Measurements from ENCODE around the gene TRAPPC8.

The TRAPPC8 gene

DNA sequence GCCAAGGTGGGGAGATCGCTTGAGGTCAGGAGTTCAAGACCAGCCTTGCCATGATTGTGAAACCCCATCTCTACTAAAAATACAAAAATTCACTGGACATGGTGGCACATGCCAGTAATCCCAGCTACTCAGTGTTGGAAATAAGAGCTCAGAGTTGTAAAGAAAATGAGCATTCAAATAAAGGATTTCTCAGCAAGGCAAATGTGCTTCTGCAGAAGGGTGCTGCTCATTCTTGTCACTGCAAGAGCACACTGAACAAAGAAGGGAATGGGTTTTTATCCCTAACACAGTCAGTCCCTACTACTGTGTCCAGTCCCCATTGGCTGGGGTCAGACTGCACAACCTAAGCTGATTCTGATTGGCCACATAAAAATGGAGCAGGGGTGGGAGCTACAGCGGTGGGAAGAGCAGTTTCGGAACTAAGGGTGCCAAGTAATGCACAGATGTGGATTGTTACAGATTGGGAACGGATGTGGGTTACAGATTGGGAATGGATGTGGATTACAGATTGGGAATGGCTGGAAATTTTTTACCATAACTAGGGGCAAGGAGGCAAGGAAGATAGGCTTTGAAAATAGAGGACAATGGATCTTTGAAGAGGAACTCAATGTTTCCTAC is 31.1 kb upstream of the TRAPPC8 start:
- no peak for TF ChIP-seq FOXP2 (optimal IDR thresholded peaks at IDR 0.05; ENCODE audit: borderline replicate concordance, extremely low read depth, extremely low read length, insufficient read depth)
- no peak for TF ChIP-seq TAF1 (IDR thresholded peaks at IDR 0.05; ENCODE audit: borderline replicate concordance, insufficient read depth, low read length)
- TF ChIP-seq SIN3A (IDR thresholded peaks at IDR 0.05; ENCODE audit: borderline replicate concordance, insufficient read depth, low read length) = no peak
- no peak for TF ChIP-seq POLR2AphosphoS5 (IDR thresholded peaks at IDR 0.05; ENCODE audit: low read depth, low read length)
- TF ChIP-seq, protein P1, sequence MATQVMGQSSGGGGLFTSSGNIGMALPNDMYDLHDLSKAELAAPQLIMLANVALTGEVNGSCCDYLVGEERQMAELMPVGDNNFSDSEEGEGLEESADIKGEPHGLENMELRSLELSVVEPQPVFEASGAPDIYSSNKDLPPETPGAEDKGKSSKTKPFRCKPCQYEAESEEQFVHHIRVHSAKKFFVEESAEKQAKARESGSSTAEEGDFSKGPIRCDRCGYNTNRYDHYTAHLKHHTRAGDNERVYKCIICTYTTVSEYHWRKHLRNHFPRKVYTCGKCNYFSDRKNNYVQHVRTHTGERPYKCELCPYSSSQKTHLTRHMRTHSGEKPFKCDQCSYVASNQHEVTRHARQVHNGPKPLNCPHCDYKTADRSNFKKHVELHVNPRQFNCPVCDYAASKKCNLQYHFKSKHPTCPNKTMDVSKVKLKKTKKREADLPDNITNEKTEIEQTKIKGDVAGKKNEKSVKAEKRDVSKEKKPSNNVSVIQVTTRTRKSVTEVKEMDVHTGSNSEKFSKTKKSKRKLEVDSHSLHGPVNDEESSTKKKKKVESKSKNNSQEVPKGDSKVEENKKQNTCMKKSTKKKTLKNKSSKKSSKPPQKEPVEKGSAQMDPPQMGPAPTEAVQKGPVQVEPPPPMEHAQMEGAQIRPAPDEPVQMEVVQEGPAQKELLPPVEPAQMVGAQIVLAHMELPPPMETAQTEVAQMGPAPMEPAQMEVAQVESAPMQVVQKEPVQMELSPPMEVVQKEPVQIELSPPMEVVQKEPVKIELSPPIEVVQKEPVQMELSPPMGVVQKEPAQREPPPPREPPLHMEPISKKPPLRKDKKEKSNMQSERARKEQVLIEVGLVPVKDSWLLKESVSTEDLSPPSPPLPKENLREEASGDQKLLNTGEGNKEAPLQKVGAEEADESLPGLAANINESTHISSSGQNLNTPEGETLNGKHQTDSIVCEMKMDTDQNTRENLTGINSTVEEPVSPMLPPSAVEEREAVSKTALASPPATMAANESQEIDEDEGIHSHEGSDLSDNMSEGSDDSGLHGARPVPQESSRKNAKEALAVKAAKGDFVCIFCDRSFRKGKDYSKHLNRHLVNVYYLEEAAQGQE (IDR thresholded peaks at IDR 0.05; ENCODE audit: insufficient read depth in 1 of 2, low read depth in 2 of 2, low read length in 2 of 2) = no peak

DNA sequence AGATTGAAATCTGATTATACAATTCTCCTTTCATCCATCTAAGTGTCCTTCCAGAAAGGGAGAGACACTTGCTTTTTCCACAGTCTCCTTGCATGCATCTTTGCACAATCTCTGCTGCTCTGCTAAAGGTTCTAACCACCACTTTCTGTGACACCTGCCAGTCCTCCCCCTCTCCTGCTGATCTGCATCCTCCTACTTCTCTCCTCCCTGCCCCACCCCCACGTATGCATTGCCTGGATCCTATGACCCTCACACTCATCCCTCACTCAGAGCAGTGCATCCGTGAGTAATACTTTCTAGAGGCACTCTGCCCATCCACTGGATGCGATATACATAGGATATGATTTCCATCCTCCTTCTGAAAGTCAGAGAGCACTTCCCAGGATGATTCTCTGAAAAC is 27.7 kb upstream of the TRAPPC8 start:
- TF ChIP-seq, protein P1 (IDR thresholded peaks at IDR 0.05; ENCODE audit: insufficient read depth in 1 of 2, low read depth in 2 of 2, low read length in 2 of 2) = no peak
- no peak for TF ChIP-seq FOXP2 (optimal IDR thresholded peaks at IDR 0.05; ENCODE audit: borderline replicate concordance, extremely low read depth, extremely low read length, insufficient read depth)
- TF ChIP-seq TAF1 (IDR thresholded peaks at IDR 0.05; ENCODE audit: borderline replicate concordance, insufficient read depth, low read length) = no peak
- TF ChIP-seq SIN3A (IDR thresholded peaks at IDR 0.05; ENCODE audit: borderline replicate concordance, insufficient read depth, low read length) = no peak
- no peak for TF ChIP-seq POLR2AphosphoS5 (IDR thresholded peaks at IDR 0.05; ENCODE audit: low read depth, low read length)

DNA sequence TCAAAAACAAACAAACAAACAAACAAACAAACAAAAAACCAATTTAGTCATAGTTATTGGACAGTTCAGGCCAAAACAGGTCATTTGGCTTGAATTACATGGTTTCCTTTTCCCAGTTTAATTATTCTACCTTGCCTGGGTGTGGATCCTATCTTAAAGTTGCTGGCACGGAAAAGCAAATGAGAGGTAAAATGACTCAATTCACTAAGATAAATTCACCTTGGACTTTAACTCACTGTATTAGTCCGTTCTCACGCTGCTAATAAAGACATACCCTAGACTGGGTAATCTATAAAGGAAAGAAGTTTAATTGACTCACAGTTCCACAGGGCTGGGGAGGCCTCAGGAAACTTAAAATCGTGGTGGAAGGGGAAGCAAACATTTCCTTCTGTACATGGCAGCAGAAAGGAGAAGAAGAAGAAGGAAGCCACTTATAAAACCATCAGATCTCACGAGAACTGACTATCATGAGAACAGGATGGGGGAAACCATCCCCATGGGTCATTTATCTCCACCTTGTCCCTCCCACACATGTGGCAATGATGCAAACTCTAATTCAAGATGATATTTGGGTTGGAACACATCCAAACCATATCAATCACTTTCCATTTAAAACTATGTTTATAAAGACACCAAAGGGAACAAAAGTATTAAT is 22.5 kb upstream of the TRAPPC8 start:
- TF ChIP-seq SIN3A (IDR thresholded peaks at IDR 0.05; ENCODE audit: borderline replicate concordance, insufficient read depth, low read length) (no peak), TAF1 (IDR thresholded peaks at IDR 0.05; ENCODE audit: borderline replicate concordance, insufficient read depth, low read length) (no peak), FOXP2 (optimal IDR thresholded peaks at IDR 0.05; ENCODE audit: borderline replicate concordance, extremely low read depth, extremely low read length, insufficient read depth) (no peak)

DNA sequence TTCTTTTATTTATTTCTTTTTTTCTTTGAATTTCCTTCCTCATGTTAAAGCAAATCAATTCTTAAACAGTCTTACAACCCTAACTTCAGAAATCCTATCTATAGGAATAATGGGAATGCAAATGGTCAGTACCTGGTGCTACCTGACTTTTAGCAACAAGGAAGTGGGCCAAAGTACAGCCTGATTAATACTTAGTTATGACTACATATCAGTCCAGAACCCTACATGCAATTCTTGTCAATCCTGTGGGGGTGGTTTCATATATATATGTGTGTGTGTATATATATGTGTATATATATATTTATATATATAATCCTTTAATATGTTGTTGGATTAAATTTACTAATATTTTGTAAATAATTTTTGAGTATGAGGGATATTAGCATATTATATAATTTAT is 14.8 kb upstream of the TRAPPC8 start:
- TF ChIP-seq POLR2AphosphoS5 (IDR thresholded peaks at IDR 0.05; ENCODE audit: low read depth, low read length) (no peak), TAF1 (IDR thresholded peaks at IDR 0.05; ENCODE audit: borderline replicate concordance, insufficient read depth, low read length) (no peak), FOXP2 (optimal IDR thresholded peaks at IDR 0.05; ENCODE audit: borderline replicate concordance, extremely low read depth, extremely low read length, insufficient read depth) (no peak), SIN3A (IDR thresholded peaks at IDR 0.05; ENCODE audit: borderline replicate concordance, insufficient read depth, low read length) (no peak)
- TF ChIP-seq, protein P1 (IDR thresholded peaks at IDR 0.05; ENCODE audit: insufficient read depth in 1 of 2, low read depth in 2 of 2, low read length in 2 of 2) = no peak

DNA sequence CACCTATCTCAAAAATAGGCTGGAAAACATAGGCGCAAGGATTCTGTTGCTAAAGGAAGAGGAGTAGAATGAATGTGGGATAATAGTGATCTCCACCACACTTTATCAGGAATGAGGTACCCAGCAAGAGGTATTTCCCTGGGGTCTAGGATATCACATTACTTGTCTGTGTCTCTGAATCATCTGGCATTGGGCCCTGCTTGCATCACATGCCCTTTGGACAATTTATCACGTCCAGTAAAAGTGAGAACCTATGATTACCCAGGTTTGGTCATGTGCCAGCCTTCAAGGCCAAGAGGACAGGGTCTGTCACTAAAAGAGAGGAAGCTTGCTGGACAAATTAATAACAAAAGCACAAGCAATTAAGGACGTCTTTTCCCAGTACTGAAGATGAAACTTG is 11.4 kb upstream of the TRAPPC8 start:
- TF ChIP-seq TAF1 (IDR thresholded peaks at IDR 0.05; ENCODE audit: borderline replicate concordance, insufficient read depth, low read length) = no peak
- TF ChIP-seq, protein P1 (IDR thresholded peaks at IDR 0.05; ENCODE audit: insufficient read depth in 1 of 2, low read depth in 2 of 2, low read length in 2 of 2) = no peak
- no peak for TF ChIP-seq SIN3A (IDR thresholded peaks at IDR 0.05; ENCODE audit: borderline replicate concordance, insufficient read depth, low read length)
- no peak for TF ChIP-seq POLR2AphosphoS5 (IDR thresholded peaks at IDR 0.05; ENCODE audit: low read depth, low read length)
- no peak for TF ChIP-seq FOXP2 (optimal IDR thresholded peaks at IDR 0.05; ENCODE audit: borderline replicate concordance, extremely low read depth, extremely low read length, insufficient read depth)
